SKM-1 treated with dmso at 0.1 percent for 144 hours (cell line): Measurements from ENCODE around the gene QPRT.
"Not testable (repeated sequence)": the region's sequence is repeated elsewhere in the genome, so short reads cannot be mapped to it uniquely, and the experiment has no call there.

Experiments
- DNase-seq: peaks from one replicate; lab custom pipeline; 2025; ENCODE audit not compliant: unreplicated experiment; lab: John Stamatoyannopoulos, UW

QPRT gene

DNA sequence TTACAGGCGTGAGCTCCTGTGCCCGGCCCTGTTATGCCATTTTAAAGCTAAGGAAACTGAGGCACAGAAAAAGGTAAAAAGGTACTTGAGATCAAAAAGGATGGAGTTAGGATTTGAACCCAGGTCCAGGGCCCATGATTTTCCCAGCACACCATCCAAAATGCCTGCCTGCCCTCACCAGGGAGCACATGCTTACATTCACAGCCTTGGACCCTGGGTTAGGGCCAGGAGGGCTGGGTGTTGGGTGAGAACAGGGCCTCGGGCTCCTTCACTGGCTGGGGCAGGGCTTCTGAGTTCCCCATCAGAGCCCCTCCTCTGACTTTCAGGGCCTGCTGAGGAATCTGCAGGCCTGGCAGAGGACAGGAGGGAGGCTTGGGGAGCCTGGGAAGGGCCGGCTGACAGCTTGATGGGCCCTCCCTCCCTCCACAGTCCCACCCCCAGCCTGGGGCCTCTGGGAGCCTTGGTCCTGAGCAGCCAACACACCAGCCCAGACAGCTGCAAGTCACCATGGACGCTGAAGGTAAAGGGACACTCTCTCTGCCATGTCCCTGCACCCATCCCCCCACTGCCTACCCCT lies at the start of gene QPRT:
TSS of gene QPRT (plus strand) at position 490 of the 577 bp plus-strand sequence. CDS start at position 508, 18 bp downstream.
- peak; percentile 49 for DNase-seq

DNA sequence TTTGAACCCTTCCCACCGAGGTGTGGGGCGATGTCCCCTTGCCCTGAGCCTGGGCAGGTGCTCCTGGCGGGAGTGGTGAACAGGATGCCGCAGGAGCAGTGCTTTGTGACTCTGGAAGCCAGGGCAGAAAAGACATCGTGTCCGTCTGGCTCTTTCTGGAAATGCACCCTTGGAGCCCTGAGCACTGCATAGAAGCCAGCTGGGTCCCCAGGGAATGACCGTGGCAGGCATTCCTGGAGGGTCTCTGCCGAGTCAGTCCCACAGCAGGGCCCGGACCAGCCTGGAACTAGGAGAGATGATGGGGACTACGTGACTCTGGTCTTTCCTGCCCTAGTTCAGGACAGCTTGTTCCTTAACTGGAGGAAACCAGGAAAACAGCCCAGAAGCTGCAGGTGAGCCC lies 49.7 kb upstream of the QPRT start:
- DNase-seq: not testable (repeated sequence)

DNA sequence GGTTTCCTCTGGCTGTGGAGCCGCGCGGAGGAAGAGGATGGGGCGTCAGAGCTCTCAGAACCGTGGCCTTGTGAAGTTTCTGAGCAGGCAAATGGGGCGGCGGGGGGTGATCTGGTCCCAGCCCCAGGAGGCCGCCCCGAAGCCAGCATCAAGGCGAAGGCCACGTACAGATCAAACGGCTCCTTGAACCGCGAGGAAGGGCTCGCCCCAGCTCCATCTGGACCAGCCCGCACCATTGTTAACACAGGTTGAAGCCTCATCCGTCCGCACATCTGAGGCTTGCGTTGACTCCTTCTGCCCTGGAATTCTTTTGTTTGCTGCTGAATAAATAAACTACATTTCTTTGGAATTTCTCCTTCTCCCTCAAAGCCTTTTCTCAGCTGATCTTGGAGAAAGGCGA lies 47.3 kb upstream of the QPRT start:
- DNase-seq: not testable (repeated sequence)

DNA sequence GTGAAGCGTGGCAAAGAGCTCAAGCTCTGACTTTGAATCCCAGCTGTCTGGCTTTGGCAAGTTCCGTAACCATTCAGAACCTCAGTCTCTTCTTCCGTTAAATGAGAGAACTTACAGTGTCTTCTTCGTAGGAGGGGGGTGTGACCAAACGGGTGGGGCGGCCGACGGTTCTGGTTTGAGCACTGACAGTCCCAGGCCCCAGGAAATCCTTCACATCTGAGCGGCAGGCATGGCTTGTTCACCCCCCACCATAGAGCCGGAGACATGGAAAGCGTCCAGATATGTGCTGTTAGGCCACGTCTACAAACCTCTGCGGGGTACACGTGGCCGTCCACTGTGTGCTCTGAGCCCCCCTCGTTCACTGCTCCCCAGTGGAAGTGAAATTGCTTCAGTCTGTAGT lies 43.1 kb upstream of the QPRT start:
- not testable (repeated sequence) for DNase-seq

DNA sequence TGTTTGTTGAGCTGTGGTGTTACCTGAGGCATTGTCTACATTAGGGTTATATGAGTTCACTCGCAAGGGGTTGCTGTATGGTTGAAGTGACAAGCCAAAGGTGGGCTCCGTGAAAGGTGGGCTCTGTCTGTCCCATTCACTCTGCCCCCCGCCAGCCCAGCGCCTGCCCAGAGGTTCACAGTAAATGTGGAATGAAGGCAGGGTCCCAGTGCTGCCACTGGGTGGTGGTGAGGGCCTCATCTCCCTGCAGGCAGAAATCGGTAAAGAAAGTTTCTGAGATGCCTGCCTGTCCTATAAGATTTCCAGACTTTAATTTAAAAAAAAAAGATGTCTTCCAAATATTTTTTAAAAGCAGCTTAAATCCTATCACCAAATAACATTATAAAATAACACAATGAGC lies 42.6 kb upstream of the QPRT start:
- not testable (repeated sequence) for DNase-seq

DNA sequence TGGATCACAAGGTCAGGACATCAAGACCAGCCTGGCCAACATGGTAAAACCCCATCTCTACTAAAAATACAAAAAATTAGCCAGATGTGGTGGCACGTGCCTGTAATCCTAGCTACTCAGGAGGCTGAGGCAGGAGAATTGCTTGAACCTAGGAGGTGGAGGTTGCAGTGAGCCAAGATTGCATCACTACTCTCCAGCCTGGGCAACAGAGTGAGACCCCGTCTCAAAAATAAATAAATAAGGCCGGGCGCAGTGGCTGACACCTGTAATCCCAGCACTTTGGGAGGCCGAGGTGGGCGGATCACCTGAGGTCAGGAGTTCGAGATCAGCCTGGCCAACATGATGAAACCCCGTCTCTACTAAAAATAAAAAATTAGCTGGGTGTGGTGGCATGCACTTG lies 40.2 kb upstream of the QPRT start:
- not testable (repeated sequence) for DNase-seq

DNA sequence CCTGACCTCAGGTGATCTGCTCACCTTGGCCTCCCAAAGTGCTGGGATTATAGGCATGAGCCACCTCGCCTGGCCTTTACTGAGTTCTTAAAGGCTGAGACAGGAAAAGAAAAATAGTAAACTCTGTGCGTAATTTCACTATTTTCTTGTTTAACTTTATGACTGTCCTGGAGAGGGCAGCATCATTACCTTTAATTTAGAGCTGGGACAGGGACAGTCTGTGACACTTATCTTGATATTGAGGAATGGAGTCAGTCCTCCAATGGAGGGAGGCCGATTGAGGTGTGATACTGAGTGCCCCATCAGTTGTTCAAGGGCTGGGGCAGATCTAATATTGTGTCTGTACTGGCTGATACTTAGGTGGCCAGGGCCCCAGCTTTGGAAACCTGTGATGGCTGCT lies 37.4 kb upstream of the QPRT start:
- no peak for DNase-seq

DNA sequence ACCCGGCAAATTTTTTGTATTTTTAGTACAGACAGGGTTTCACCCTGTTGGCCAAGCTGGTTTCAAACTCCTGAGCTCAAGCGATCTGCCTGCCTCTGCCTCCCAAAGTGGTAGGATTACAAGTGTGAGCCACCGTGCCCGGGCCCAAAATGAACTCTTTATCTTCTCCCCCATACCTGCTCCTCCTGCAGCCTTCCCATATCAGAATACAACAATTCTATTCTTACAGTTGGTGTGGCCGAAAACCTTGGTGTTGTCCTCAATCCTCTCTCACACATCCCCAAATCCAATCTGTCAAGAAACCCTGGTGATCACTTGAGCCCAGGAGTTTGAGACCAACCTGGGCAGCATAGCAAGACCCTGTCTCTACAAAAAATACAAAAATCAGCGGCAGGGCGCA lies 35.4 kb upstream of the QPRT start:
- DNase-seq: no peak

DNA sequence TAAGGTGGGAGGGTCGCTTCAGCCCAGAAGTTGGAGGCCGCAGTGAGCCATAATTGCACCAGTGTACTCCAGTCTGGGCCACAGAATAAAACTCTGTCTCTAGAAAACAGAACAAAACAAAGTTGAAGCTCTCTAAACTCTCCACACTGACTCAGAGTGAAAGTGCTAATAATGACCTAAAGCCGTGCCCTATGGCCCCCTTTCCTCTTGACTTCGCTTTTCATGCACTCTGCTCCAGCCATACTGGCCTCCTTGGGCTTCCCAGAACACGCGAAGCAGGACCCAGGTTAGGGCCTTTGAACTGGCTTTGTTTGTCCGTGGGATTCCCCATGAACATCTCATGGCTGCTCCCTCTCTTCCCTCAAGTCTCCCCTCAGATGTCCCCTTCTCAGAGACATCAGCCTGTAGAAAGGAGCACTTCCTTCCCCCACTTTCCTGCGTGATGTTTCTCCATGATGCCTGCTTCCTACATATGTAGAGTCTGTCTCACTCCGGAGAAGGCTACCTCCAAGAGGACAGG lies 34.6 kb upstream of the QPRT start:
- DNase-seq: no peak

DNA sequence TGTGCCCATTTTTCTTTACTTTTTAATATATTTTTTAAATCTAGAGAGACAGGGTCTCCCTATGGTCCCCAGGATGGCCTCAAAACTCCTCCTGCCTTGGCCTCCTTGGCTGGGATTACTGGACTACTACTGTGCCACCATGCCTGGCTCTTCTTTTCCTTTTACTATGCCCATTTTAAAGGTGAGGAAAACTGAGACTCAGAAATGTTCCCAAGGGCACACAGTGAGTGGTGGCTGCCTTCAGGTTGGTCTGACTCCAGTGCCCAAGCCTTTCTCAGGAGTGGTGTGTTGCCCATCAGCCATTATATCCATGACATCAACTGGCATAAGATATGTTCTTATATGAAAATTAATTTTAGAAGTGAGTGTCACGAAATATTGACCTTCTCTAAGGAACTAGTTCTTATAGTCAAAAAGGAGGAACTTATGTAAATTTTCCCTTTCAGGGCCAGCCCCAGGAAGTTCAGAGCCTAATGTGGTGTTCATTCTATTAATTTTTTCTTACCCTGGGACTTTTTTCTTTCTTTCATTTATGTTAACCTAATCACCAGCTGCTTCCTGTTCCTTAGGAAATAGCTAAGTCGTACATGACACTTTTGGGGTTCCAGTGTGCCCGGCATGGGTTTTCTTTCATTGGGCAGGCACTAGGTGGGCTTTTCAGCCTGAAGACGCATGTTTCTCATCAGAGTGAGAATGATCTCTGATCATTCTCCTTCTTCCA lies 33.8 kb upstream of the QPRT start:
- no peak for DNase-seq

DNA sequence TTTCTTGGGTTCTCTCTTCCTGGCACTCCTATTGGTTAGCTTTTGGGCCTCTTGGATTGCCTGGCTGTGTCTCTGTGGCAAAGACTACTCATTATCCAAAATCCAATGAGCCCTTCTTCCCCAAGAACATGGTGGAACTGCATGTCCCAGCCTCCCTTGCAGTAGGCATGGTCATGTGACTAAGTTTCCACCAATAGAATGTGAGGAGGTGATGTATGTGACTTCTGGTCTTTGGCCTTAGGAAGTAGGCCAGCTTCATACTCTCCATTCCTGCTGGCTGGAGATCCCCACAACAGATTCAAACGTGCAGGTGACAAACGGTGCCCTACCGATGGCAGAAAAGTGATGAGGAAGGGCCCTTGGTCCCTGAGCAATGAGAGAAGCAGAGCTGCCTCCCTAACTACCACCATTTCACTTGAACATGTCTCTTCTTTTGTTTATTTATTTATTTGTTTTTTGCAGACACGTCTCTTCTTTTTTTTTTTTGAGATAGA lies 33.2 kb upstream of the QPRT start:
- DNase-seq: peak; percentile 61

DNA sequence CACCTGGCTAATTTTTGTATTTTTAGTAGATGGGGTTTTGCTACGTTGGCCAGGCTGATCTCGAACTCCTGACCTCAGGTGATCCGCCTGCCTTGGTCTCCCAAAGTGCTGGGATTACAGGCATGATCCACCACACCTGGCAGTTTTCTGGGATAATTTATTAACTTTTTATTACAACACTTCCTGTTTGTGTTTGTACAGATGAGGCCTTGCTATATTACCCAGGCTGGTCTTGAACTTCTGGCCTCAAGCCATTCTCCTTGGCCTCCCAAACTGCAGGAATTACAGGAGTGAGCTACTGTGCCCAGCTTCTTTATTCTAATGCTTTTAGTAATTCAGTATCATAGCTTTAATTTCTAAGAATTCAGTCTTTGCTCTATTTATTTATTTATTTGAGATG lies 32.0 kb upstream of the QPRT start:
- DNase-seq: no peak

DNA sequence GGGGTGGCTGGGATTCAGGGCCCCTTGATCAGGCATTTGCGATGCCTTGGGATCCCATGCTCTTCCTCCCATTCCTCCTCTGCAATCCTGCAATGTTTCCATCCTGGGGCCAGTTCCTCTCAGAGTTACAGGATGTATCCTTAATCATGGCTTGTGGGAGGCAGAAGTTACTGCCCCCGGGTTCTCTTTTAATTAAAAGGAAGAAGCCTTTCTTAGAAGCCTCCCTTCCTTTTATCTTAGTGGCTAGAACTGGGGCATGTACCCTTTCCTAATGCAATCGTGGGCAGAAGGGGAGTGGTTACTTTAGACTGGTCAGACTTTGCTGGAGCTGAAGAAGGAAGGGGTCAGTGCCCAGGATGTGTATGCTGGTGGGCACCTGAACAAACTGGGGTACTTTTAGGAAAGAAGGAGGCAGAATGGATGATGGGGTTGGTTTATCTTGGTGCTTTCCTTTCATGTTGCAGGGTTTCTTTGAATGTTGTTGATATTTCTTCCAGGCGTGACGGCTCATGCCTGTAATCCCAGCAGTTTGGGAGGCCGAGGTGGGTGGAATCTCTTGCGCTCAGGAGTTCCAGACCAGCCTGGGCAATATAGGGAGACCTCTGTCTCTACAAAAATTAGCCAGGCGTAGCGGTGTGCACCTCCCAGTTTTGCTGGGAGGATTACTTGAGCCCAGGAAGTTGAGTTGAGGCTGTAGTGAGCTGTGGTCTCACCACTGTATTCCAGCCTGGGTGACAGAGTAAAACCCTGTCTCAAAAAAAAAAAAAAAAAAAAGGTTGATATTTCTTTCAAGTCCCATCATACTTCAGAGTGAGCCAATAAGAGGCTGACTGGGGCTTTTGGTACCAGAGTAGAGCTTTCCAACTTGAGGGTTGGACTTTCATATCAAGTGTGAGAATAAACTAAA lies 29.1 kb upstream of the QPRT start:
- DNase-seq: peak; percentile 50

DNA sequence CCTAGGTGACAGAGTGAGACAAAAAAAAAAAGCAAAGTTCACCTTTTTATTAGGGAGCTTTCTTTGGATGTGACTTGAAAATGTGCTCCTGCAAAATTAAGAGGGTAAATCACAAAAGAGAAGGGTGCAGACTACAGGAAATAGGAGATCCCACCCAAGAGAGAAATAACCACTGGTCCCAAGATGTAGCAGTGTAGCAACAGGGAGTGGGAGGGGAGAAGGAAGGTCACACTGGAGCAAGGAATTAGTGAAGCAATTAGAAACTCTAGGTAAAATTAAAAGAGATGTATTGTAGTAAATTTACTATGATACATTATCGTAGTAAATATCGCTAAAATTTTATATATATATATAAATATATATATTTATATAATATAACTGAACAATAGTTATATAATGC lies 28.2 kb upstream of the QPRT start:
- no peak for DNase-seq

DNA sequence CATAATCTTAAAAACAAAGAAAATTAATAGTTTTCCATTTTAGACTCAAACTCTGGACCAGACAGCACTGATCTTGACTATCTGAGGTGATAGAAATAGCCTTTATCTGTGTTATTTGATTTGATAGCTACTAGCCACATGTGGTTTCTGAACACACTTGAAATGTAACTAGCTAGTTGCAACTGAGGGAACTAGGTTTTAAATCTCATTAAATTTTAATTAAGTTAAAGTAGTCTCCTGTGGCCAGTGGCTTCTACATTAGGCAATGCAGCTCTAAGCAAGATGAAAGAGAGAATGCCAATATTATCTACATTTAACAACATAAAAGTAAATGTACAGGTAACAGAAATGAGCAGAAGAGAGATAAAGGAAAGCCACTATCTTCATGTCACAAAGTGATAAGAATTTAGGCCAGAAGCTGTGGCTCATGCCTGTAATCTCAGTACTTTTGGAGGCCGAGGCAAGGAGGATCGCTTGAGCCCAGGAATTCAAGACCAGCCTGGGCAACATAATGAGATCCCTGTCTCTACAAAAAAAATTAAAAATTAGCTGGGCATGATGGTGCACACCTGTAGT lies 27.1 kb upstream of the QPRT start:
- no peak for DNase-seq

DNA sequence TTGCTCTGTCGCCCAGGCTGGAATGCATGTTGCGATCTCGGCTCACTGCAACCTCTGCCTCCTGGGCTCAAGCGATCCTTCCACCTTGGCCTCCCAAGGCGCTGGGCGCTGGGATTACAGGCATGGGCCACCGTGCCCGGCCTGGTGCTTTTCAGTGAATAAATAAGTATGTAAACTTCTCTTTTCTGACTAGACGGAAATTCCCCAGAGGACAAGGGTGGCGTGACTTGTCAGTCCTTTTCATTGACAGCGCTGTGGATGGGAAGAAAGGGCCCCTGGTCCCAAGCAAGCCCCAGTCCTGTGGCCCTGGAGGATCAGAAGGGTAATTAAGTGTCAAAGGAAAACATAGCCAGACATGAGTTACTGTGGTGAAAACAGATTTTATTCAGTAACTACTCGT lies 25.5 kb upstream of the QPRT start:
- DNase-seq: no peak

DNA sequence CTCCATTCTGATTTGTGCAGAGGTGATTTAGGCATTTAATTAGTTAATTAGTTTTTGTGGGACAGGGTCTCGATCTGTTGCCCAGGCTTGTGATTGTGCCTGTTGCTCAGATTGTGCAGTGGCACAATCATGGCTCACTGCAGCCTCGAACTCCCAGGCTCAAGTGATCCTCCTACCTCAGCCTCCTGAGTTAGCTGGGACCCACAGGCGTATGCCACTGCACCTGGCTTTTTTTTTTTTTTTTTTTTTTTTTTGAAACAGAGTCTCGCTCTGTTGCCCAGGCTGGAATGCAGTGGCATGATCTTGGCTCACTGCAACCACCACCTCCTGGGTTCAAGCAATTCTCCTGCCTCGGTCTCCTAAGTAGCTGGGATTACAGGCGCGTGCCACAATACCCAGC lies 25.1 kb upstream of the QPRT start:
- DNase-seq: not testable (repeated sequence)

DNA sequence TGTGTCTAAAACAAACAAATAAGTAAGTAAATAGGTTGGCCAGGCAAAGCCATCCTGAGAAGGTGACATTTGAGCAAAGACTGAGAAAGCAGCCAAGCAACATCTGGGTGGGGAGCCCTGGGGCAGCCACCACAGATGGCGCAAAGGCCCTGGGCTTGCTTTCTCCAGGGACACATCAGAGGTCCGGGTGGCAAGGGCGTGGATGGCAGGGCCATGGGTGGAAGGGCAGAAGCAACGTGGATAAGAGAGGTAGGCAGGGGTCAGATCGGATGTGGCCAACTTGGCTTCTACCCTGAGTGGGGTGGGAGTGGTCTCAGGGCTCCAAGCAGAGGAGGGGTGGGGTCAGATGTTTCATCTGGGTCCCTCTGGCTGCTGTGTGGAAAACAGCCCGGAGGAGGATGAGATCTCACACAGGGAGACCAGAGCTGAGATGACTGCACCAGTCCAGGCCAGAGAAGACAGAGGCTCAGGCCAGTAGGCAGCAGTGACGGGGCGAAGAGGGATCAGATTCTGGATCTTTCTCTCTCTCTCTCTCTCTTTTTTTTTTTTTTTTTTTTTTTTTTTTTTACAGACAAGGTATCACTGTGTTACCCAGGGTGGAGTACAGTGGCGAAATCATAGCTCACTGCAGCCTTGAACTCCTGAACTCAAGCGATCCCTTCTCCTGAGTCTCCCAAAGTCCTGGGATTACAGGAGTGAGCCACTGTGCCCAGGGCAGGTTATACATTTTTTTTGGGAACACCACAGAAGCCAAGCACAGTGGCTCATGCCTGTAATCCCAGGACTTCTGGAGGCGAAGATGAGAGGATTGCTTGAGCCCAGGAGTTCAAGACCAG lies 22.1 kb upstream of the QPRT start:
- no peak for DNase-seq

DNA sequence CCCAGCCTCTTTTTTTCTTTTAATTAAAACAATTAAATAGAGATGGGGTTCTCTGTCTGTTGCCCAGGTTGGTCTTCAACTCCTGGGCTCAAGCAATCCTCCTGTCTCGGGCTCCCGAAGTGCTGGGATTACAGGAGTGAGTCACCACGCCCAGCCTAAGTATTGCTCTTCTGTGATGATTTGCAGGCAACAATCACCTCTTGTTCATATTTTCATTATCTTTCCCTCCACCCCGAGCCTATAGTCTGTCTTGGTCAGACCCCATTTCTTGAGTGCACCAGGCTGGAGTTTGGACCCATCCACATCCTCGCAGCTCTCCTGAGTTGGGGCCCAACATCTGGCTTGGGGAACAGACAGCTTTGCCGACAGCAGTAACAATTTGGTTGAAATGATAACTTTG lies 20.3 kb upstream of the QPRT start:
- DNase-seq: no peak

DNA sequence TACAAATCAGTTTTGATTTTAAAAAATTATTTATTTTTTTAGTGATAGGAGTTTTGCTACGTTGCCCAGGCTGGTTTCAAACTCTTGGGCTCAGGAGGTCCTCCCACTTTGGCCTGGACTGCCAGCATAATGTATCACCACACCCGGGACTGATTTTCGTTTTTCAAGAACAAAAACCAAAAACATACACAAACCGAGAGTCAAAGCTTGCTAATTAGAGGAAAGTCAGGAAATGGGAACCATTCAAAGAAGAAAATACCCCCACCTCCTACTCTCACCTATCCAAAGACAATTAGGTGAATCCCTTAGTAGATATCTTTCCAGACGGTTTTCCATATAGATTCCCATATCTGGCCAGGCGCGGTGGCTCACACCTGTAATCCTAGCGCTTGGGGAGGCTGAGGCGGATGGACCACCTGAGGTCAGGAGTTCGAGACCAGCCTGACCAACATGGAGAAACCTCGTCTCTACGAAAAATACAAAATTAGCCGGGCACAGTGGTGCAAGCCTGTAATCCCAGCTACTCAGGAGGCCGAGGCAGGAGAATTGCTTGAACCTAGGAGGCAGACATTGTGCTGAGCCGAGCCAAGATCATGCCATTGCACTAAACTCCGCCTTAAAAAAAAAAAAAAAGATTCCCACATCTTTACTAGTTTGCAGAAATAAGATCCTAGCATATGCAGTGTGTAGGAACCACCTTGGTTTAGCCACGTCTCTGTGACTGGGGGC lies 16.8 kb upstream of the QPRT start:
- DNase-seq: no peak
